ENCODE data around the gene LUZP1.

DNA sequence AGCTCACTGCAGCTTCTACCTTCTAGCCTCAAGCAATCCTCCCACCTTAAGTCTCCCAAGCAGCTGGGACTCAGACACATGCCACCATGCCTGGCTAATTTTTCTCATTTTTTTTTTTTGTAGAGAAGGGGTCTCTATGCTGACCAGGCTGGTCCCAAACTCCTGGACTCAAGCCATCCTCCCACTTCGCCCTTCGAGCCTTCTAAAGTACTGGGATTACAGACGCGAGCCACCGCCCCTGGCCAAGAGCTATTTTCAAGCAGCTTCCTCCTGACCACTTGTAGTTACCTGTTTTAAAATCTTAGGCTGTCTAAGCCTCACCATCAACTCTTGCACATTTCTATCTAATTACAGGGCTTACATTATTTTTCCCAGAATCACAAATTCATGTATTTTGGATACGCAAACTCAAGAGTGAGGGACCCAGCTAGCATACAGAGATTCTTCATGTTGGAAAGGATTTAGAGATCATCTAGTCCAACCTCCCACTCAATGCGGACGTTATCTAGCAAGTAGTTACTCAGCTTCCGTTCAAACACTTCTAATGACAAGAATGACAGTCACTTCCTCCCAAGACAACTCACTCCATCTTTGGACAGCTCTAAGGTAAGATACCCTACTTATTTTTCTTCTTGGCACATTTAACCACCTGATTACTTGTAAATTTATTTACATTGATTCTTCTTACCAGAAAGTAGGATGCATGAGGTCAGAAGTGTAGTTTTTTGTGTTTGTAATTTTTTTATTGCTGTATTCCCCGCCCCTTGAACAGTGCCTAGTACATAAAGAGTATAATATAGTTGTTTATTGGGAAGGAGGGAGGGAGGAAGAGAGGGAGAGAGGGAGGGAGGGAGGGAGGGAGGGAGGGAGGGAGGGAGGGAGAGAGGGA is 65.4 kb downstream of the LUZP1 start:
- TF ChIP-seq, protein P1, sequence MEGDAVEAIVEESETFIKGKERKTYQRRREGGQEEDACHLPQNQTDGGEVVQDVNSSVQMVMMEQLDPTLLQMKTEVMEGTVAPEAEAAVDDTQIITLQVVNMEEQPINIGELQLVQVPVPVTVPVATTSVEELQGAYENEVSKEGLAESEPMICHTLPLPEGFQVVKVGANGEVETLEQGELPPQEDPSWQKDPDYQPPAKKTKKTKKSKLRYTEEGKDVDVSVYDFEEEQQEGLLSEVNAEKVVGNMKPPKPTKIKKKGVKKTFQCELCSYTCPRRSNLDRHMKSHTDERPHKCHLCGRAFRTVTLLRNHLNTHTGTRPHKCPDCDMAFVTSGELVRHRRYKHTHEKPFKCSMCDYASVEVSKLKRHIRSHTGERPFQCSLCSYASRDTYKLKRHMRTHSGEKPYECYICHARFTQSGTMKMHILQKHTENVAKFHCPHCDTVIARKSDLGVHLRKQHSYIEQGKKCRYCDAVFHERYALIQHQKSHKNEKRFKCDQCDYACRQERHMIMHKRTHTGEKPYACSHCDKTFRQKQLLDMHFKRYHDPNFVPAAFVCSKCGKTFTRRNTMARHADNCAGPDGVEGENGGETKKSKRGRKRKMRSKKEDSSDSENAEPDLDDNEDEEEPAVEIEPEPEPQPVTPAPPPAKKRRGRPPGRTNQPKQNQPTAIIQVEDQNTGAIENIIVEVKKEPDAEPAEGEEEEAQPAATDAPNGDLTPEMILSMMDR (IDR thresholded peaks at IDR 0.05): no peak
- TF ChIP-seq POLR2A (IDR thresholded peaks at IDR 0.05): no peak
